Activated CD4-positive, alpha-beta T cell treated with anti-CD3 and anti-CD28 coated beads for 48 hours (primary cell): Measurements from ENCODE around the gene UBE2O.

Source experiments
- DNase-seq: peaks from one replicate; pipeline ENCODE4 v3.0.0-alpha.2; 2020

UBE2O gene

GRCh38 chr17:76462556-76463290, 9.8 kb upstream of the UBE2O start:
- no peak for DNase-seq

GRCh38 chr17:76461765-76462555, 9.0 kb upstream of the UBE2O start:
- DNase-seq = no peak

DNA sequence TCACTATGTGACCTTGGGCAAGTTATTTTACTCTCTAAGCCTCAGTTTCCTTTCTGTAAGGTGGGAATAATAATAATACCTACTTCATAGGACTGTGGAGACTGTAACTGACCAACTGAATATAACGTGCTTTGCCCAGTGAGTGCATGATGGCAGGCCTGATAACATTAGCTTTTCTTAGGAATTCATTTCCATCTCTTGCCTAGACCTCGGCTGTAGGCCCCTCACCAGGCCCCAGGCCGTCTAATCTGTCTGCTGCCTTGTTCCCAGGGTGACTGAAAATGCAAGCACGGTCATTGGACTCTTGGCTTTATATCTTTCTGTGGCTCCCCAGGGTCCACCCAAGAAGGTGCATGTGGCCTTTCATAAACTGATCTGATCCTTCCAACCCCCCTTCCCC, 6.7 kb upstream of the UBE2O start:
- no peak for DNase-seq

- DNase-seq = peak; percentile 24
These were observed 5.9 kb upstream of the UBE2O start for GRCh38 chr17:76458580-76459490.

DNA sequence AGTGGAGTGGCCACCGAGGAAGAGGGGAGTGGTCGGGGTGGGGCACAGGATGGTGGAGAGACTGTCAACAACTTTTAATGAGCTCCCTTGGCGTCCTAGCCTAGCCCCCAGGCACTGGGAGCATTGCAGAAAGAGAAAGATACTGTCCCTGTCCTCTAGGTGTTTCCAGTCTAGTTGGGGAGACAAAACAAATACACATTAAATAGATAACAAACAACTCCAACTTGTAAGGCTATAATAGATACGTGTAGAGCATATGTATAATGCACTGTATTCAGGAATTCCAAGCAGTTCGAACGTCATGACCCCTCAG, 435 bp upstream of the UBE2O start:
- no peak for DNase-seq

GRCh38 chr17:76452127-76452659, 759 bp downstream of the UBE2O start:
- DNase-seq = peak; percentile 23

GRCh38 chr17:76451506-76451905, 1.4 kb downstream of the UBE2O start:
- DNase-seq = no peak

GRCh38 chr17:76449126-76449525, 3.8 kb downstream of the UBE2O start:
- DNase-seq = no peak

- DNase-seq = peak; percentile 37
These were observed 4.9 kb downstream of the UBE2O start for GRCh38 chr17:76447931-76448652.

GRCh38 chr17:76446449-76447231, 6.3 kb downstream of the UBE2O start:
- peak; percentile 26 for DNase-seq

DNA sequence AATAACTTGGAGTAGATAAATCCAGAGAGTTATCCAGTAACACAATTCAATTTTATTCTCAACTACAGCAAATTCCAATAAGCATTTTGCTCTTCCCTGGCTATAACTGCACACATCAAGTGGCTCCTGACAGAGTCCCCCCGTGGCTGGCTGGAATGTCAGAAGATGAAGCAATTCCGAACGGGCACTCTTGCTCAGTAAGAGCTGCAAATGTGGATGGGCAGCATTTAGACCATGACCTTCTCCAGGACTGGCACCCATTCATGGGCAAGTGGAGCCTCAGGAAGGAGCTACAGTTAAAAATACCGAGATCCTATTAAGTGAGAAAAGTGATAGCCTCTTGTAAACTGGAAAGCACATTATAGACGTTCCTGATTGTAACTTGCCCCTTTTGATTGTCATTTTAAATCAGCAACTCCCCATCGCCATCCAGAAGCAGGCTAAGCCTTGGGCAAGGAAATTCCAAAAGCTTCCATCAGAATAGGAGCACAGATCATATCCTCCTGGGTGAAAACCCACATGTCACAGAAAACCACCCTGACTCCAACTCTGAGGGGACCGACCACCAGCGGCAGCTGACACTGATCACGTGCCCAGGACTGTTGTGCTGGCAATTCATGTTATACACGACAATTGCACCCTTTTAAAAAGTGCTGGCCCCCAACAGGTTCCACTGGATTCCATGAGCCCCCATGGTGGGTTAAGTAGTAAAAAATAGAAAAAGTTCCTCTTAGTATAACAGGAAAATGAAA, 7.1 kb downstream of the UBE2O start:
- no peak for DNase-seq

DNA sequence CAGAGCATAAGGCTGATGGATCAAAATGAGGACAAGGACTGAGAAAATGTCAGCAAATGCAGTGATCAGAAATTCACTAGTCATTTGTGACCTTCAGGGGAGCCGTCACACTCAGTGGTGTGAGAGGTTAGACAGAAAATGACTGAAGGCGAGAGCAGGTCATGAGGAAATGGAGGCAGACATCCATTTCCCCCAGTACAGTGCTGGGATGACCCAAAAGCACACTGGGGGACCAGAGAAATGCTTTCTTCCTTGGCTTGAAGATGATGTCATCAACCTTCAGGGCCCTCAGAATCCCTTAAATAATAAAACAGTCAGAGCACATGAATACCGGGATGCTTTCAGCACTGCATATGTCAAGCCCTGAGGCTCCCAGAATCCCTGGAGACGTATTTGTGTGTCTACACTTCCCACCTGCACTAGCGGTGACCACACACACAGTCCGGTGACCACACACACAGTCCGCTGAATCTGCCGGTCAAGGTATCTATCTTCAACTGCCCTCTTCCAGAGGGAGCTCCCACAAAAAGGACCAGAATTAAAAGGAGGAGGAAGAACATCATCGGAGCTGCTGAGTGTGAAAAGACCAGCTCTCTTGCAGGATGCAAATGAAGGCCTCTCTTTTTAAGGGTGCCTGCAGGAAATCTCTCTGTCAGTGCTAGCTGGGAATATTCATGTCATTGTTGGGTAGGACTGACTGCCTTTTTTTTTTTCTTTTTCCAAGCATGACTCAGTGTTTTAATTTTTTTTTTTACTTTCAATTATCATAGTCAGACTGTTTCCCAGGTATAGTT, 8.2 kb downstream of the UBE2O start:
- DNase-seq = no peak

DNA sequence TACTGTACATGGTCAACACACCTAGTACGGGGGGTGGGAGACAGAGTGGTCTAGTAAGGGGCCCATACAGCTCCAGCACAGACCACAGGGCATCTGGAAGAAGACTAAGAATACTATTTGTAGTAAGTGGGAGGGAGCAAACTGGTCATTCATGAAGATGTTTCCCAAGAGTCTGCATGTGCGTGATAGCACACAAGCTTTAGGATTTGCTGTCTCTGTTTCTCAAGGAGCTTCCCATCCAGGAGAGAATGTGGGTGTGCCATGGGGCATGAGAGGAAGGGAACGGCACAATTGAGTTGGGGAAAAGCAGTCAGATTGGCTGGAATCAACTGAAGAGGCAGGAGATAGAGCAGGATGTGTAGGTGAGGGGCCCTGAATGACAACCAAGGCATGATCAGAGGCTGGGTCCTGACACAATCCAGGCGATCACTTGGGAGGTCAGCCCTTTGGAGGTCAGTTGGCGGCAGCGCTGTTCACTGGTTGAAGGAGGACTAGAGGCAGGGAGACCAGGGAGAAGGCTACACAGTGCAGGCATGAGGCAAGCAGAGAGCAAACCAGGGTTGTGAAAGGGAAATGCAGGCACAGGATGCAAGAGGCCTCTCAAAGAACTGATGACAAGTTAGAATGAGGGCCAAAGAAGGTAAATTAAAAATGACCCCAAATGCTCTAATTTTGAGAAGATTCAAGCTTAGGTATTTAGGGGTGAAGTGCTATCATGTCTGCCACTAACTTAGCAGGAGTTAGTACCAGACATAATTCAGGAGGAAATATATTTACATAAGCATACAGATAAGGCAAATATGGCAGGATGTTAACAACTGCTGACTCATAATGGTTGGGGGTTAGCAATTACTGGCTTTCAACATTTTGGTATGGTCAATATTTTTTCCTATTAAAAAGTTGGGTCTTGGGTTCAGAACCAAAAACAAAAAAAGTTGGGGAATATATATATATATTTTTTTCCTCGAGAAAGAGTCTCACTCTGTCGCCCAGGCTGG, 10.3 kb downstream of the UBE2O start:
- no peak for DNase-seq

DNA sequence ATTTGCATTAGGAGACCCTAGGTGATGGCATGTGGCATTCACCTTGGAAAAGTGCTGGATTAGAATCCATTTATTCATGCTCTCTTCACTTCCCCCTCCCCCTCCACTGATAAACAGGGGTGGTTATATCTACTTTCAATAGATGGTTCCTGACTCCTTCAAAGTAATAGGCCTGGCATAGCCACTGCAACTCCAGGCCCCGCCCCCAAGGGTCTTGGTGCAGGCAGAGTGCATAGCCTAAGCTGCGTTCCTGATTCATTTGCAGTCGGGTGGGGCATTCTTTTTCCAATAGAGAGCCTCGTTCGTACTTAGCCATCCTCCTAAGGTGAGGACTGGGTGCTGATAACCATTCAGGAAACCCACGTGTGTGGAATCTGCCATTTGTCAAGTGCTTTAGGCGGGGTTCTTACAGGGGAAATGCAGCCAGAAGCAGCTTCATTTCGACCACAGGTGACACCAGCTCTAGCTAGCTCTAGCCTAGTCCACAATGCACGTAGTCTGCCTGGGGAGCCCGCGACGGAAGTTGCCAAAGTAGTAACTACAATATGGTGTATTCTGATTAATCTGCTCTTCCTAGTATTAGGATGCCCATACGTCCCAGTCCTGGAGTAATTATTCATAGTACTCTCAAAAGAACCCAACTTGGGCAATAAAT, 11.1 kb downstream of the UBE2O start:
- DNase-seq = no peak

GRCh38 chr17:76440751-76441362, 12.1 kb downstream of the UBE2O start:
- no peak for DNase-seq

DNA sequence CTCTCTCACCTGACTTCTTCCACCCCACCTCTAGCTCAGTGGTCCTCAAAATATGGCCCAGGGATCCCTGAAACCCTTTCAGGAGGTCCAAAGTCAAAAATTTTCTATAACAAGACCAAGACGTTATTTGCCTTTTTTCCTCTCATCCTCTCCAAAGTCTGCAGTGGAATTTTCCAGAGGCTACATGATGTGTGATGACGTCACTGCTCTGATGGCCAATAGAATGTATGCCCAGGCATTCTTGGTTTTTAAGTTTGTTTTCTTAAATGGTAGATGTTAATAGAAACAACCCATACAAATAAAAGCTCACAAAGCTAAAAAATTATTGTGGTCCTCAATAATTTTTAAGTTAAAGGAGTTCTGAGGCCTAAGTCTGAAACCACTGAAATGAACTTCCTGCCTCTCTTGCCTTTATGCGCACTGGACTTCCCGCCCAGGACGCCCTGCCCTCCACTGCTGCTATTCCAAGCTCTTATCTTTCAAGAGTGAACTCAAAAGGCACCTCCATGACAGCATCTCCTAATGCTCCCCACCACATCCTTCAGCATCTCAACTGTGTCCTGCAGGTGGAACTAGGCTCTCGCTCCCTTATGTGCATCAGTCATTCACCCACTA, 13.5 kb downstream of the UBE2O start:
- no peak for DNase-seq

- DNase-seq = no peak
These were observed 14.0 kb downstream of the UBE2O start for GRCh38 chr17:76438906-76439305.
